KMS-11 (cell line): ENCODE data around the gene USP3.

Source experiments
- H2AFZ ChIP-seq: fragments of 200-600 bp; sonication (generic); 2 replicates; pipeline ENCODE4 v1.6.1; 2016; ENCODE audit warnings: antibody characterized with exemption, mixed run types, low read depth
- H3K27ac ChIP-seq: fragments of 200-600 bp; sonication (generic); 2 replicates; pipeline ENCODE4 v1.6.1; 2016; ENCODE audit warnings: mild to moderate bottlenecking, mixed run types
- H3K27me3 ChIP-seq: fragments of 200-600 bp; sonication (generic); 2 replicates; pipeline ENCODE4 v1.6.1; 2017; ENCODE audit warnings: mild to moderate bottlenecking, low read depth, mixed run types, moderate library complexity; ENCODE audit not compliant: insufficient read depth
- H3K36me3 ChIP-seq: fragments of 200-600 bp; sonication (generic); 2 replicates; pipeline ENCODE4 v1.6.1; 2017; ENCODE audit warnings: mild to moderate bottlenecking, mixed run types; ENCODE audit not compliant: insufficient read depth
- H3K4me1 ChIP-seq: fragments of 200-600 bp; sonication (generic); 2 replicates; pipeline ENCODE4 v1.6.1; 2016; ENCODE audit warnings: mild to moderate bottlenecking, low read depth, mixed run types; ENCODE audit not compliant: poor library complexity, severe bottlenecking
- H3K4me2 ChIP-seq: fragments of 200-600 bp; sonication (generic); 2 replicates; pipeline ENCODE4 v1.7.0; 2016; ENCODE audit warnings: mild to moderate bottlenecking, mixed run types
- H3K4me3 ChIP-seq: fragments of 200-600 bp; sonication (generic); IDR thresholded peaks from 2 replicates; pipeline ENCODE4 v1.6.1; 2017; ENCODE audit warnings: low read depth, low read length, mixed read lengths; ENCODE audit not compliant: insufficient read depth
- H3K79me2 ChIP-seq: fragments of 200-600 bp; sonication (generic); 2 replicates; pipeline ENCODE4 v1.6.1; 2016; ENCODE audit warnings: low read depth, mixed run types; ENCODE audit not compliant: insufficient read depth
- H3K9ac ChIP-seq: fragments of 200-600 bp; sonication (generic); 2 replicates; pipeline ENCODE4 v1.6.1; 2016; ENCODE audit warnings: mild to moderate bottlenecking, mixed run types
- H4K20me1 ChIP-seq: fragments of 200-600 bp; sonication (generic); 2 replicates; pipeline ENCODE4 v1.6.1; 2016; ENCODE audit warnings: mild to moderate bottlenecking, mixed run types; ENCODE audit not compliant: insufficient read depth
- CTCF ChIP-seq: fragments of 200-600 bp; sonication (generic); conservative IDR thresholded peaks from 2 replicates; pipeline ENCODE4 v1.6.1; 2017; ENCODE audit warnings: low read depth, mild to moderate bottlenecking, antibody characterized with exemption, low read length, moderate library complexity, mixed read lengths

The USP3 gene

GRCh38 chr15:63538876-63539275, 34.5 kb downstream of the USP3 start:
- no peak overlapping the region for H3K4me3 ChIP-seq
- no peak overlapping the region for H3K9ac ChIP-seq
- H3K27me3 ChIP-seq: no peaks in the 10 kb centered on the region
- no peaks in the 10 kb centered on the region for H4K20me1 ChIP-seq
- H2AFZ ChIP-seq: no peak overlapping the region
- H3K4me2 ChIP-seq: no peak overlapping the region
- no peak overlapping the region for H3K27ac ChIP-seq
- no peaks in the 10 kb centered on the region for H3K36me3 ChIP-seq
- H3K4me1 ChIP-seq: peaks cover 23% of the 10 kb centered on the region
- peaks cover 9% of the 10 kb centered on the region; the same call in 1 of the 2 replicates for H3K79me2 ChIP-seq
- no peak for TF ChIP-seq CTCF

- peaks cover 9% of the 10 kb centered on the region; the same call in 1 of the 2 replicates for H3K79me2 ChIP-seq
- no peak overlapping the region for H3K4me2 ChIP-seq
- no peak overlapping the region for H3K4me3 ChIP-seq
- no peaks in the 10 kb centered on the region for H3K36me3 ChIP-seq
- peaks cover 17% of the 10 kb centered on the region for H3K4me1 ChIP-seq
- H3K9ac ChIP-seq: no peak overlapping the region
- H2AFZ ChIP-seq: no peak overlapping the region
- H4K20me1 ChIP-seq: no peaks in the 10 kb centered on the region
- H3K27me3 ChIP-seq: no peaks in the 10 kb centered on the region
- no peak for TF ChIP-seq CTCF
- H3K27ac ChIP-seq: no peak overlapping the region
Observed at GRCh38 chr15:63539521-63539920, 35.1 kb downstream of the USP3 start.

GRCh38 chr15:63539998-63540397, 35.6 kb downstream of the USP3 start:
- Histone ChIP-seq H3K36me3 (no peaks in the 10 kb centered on the region), H3K79me2 (peaks cover 8% of the 10 kb centered on the region; the same call in 1 of the 2 replicates), H3K9ac (no peak overlapping the region), H3K4me3 (no peak overlapping the region), H4K20me1 (no peaks in the 10 kb centered on the region), H3K27me3 (no peaks in the 10 kb centered on the region), H3K4me2 (no peak overlapping the region), H2AFZ (no peak overlapping the region), H3K27ac (no peak overlapping the region), H3K4me1 (peaks cover 12% of the 10 kb centered on the region)
- no peak for TF ChIP-seq CTCF

GRCh38 chr15:63540449-63540848, 36.1 kb downstream of the USP3 start:
- H3K79me2 ChIP-seq: peaks cover 3% of the 10 kb centered on the region; the same call in 1 of the 2 replicates
- H3K4me2 ChIP-seq: no peak overlapping the region
- H2AFZ ChIP-seq: no peak overlapping the region
- H4K20me1 ChIP-seq: no peaks in the 10 kb centered on the region
- H3K27ac ChIP-seq: no peak overlapping the region
- no peaks in the 10 kb centered on the region for H3K27me3 ChIP-seq
- H3K36me3 ChIP-seq: no peaks in the 10 kb centered on the region
- H3K9ac ChIP-seq: no peak overlapping the region
- H3K4me3 ChIP-seq: no peak overlapping the region
- TF ChIP-seq CTCF: no peak
- peaks cover 8% of the 10 kb centered on the region for H3K4me1 ChIP-seq
